ENCODE data around the gene RHOV.

RHOV gene

DNA sequence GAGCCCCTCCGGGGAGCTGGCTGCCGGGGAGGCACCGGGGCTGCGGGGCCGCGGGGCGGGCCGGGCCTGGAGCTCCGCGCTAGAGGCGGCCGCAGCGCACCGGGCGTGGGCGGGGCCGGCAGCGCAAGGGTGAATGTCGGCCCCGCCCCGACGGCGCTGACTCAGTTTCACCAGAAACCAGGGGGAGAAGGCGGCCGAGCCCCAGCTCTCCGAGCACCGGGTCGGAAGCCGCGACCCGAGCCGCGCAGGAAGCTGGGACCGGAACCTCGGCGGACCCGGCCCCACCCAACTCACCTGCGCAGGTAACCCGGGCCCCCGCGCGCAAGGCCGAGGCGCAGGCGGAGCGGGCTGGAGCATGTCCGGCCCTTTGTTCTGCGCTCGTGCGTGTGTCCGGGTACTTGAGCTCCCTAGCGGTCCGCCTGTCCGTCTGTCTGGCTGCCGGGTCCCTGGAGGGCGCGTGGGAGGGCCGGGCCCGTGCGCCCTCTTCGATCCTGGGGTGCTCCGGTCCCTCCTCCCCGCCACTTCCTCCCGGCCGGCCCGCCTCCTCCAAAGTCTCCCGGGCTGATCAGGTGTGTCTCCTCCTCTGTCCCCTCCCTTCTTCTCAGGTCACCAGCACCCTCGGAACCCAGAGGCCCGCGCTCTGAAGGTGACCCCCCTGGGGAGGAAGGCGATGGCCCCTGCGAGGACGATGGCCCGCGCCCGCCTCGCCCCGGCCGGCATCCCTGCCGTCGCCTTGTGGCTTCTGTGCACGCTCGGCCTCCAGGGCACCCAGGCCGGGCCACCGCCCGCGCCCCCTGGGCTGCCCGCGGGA, 29.9 kb downstream of the RHOV start, which contains the start of gene SPINT1:
Gene SPINT1, plus strand, starts transcription at position 164 of the 811 bp plus-strand sequence. Its CDS starts 507 bp downstream, at position 671.
- DNase-seq, result peak; percentile 19

DNA sequence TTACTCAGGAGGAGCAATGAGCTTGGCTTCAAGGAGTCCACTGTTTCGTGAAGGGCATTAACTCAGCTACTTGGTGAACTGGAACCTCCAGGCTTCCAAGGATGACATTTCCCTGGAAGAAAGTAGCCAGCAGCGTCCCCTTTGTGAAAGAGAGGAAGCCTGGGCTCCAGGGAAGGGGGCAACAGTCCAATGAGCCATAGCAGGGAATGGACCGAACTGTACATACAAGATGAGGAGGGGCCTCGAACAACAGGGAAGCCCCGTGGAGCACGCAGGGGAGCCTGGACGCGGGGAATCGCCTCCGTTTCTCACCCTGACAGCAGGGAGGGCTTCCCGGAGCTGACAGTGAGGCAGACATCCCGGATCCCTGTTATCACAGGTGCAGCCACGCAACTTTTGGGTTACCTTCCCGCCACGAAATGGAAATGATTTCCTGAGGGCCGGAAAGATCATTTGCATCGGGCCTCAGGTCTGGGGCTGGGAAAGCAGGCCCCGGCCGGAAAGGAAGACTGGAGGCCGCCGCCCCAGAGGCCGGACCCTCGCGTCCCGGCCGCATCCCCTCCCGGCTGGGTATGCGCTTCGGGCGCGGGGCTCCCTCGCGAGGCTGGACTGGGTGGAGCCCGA, 30.7 kb downstream of the RHOV start:
- DNase-seq, result no peak

DNA sequence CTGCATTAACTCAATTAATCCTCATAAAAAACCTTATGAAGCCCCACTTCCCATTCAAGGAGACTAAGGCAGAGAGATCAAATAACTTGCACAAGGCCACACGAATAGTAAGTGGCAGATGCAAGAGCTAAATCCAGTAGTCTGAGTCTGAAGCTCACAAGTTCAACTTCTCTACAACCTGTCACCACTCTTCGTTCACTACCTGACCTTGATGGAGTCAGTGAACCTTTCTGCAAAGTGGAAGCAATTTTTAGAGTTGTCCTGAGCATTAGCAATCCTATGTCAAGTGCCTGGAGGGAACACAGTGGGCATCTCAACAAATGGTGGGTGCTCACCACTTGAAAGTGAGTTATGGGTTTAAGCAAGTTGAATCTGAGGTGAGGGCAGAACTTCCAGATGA, 32.3 kb downstream of the RHOV start:
- DNase-seq, result no peak

DNA sequence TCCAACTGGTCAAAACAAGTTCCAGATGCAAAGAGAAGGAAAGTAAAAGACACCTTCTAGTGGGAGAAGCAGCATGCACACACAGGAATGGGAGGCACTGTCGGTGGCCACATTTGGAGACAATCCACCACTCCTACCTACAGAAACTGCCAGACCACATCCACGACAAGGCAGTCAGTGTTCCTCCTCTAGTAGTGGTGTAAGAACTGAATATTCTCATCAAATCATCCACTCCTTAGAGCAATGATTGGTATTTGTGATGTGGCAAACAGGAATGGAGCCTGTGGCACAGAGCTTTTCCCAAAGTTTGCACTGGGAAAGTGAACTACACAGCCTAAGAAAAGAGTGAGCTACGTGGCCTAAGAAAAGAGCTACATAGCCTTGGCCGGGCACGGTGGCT, 35.3 kb downstream of the RHOV start:
- DNase-seq, result no peak

DNA sequence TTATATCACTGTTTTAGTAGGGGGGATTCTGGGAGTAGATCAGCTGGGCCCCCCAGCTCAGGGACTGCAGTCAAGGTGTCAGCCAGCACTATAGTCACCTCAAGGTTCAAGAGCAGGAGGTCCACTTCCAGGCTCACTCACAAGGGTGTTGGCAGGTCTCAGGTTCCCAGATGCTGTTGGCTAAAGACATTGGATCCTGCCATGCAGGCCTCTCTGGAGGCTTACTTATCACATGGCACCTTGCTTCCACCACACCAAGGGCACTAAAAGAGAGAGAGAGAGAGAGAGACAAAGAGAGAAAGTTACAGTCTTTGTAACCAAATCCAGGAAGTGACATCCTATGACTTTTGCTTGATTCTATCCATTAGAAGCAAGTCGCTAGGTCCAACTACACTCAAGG, 38.0 kb downstream of the RHOV start:
- DNase-seq, result no peak

DNA sequence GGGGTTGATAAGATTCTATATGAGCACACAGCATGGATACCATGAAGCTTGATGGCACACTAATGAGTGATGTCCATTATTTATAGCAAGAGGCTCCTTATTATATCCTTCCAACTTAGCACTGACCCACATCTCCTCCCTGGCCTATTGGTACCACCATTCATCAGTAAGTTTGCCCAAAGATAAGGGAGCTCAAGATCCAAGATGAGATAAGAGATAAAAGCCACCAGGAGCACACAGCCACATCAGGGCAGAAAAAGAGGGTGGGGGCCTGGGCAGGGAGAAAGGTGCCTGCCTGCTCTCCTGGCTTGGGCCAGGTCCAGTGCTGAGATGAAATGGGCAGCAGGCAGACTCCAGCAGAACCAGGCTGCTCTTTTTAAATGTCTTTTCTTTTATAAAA, 41.1 kb downstream of the RHOV start:
- DNase-seq, result no peak

DNA sequence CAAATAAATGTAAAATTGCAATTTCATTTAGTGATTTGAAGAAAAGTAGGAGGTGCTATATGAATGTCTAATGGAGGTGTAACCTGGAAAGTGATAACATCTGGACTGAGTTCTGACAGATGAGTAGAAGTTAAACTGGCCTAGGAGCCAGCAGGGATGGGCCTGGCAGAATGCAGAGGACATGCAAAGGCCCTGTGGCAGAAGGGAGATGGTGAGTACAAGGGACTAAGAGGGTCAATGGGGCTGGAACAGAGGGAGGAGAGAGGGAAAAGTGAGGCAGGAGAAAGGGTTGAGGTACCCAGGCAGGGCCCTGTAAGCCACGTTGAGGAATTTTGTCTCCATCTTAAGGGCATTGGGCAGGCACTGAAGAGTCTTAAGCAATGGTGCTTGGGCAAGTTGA, 42.2 kb downstream of the RHOV start:
- DNase-seq, result no peak

DNA sequence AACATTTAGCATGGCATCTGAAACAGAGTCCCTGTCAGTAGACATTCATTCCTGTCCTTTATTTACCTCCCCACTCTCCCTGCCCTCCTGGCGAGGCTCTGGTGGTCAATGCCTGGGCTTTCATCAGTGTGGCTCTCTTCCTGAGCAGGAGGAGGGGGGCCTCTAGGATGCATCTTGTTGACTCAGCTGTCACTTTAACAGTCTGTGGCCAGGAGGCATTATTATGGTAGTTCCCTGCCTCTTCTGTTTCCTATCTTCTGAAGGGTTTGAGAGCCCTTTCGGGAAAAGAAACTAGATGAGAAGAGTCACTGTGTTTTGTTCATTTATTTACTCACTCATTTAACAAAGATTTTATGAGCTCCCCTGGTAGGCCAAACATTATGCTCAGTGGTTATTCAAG, 43.1 kb downstream of the RHOV start:
- peak; percentile 90 for DNase-seq

DNA sequence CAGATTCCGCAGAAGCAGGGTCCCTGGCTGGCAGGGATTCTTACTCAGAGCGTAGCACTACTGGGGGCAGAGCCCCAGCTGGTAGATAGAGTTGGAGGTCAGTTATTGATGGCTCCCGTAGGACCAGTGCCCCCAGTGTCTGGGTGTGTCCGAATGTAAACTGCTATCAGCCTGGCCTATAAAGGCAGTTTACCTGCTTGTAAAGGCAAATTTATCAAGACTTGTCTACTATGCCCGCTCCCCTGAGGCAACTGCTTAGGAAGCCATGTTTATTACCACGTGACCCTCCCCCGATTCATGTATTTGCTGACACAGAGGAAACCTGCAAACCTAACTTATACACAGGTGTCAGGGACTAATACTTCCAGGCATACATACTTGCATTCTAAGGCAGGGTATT, 44.9 kb downstream of the RHOV start:
- no peak for DNase-seq

DNA sequence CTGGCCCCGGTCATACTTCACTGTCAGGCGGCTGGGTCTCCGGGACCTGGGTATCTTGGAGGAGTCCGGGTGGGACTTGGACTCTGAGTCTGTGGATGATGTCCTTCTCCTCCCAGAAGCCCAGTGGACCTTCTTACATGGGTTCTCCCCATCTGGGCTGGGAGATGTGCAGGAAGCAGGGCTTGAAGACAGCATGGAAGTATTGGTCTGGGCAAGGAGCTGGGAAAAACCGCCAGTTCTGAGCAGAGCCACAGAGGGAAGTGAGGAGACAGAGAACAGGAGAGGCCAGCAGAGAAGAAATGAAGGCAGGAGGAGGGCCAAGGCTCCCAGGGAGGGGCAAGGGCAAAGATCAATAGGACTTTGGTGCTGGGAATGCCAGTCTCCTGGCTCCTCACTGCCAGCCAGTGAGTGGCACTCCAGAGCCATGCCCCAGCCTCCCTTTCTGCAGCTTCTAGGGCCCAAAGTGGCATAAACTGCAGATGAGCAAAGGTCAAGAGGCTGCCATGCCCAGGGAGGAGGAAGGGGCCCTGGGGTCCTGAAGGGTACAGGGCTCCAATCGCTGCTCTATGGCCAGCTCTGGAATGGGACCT, 45.5 kb downstream of the RHOV start, which contains the start of gene PPP1R14D:
Gene PPP1R14D, minus strand, starts transcription at position 262 of the 590 bp plus-strand sequence. Its CDS starts 67 bp downstream, at position 195.
- no peak for DNase-seq

DNA sequence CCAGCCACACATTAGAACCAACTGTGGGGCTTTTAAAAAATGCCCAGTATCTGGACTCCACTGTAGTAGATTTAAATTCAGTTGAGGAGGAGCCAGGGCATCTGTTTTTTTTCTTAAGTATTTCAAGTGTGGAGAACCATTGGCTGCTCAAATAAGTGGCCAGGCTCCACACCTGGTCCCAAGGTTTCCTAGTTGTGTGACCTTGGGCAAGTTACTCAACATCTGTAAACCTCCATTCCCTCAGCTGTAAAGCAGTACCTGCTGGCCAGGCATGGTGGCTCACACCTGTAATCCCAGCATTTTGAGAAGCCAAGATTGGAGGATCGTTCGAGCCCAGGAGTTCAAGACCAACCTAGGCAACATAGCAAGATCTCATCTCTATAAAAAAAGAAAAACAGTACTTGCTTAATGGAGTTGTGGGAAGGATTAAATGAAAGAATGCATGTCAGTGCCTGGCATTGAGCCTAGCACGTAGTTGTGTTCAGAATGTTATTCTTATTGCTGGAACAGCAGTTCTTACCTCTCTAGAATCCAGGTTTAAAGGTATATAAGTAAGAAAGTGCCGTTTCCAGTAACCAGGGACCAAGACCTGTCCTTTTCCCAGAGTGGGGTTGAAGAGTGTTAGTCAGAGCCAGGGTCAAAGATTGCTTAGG, 47.5 kb downstream of the RHOV start:
- DNase-seq, result no peak

DNA sequence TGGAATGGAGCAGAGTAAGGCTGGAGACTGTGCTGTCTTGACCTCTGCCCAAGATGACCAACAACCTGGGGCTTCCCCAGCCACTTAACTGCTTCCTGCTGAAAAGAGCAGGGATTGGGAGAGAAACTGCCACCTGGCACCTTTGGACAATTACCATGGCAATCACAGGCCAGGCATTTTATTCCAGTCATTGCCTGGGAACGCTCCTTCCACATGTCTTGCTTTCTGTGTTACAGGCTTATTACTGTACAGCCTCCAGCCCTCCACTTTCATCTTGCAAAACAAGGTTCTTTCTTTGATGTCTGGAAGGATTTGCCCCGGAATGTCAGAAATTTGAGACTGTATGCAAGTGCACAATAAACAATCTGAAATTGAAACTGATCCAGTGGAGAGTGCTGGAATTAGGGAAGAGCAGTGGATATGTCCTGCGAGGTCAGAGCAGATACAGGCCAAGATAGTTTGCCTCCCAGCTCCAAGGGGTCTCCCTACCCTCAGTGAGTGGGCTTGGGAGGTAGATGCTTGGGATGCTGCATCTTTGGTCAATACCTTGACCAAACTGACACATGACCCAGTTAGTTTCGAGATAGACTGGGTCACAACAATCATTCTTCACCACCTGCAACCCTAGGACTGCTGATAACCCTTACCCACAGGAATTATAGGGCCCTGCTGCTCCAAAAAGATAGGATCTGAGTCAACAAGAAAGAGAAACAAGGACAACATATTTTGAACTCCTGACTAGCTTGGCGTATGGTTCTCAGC, 48.2 kb downstream of the RHOV start:
- DNase-seq, result no peak

DNA sequence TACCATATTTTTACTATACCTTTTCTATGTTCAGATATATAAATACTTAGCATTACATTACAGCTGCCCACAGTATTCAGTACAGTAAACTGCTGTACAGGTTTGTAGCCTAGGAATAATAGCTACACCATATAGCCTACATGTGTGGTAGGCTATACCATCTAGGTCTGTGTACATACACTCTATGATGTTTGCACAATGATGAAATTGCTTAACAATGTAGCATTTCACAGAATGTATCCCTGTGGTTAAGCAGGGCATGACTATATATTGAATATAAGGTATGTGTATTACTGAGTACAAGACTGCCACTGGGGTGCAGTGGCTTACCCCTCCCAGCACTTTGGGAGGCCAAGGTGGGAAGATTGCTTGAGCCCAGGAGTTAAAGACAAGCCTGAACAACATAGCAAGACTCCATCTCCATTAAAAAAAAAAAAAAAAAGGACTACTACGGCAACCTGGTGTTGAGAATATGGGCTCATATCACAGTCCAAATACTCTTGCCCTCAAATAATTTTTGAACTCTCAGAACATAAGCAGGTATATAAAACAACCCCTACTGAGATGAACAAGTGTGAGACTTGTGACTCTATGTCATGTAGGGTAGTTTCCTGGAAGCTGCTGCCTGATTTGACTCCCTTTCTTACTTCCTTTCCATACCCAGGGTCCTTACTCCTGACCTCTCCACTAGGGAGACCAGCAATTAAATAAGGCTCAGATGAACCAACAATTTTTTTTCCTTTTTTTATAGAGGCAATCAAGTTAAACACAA, 50.3 kb downstream of the RHOV start:
- peak; percentile 2 for DNase-seq

Data from NCI-H748 treated with DMSO at 0.1 percent for 48 hours (cell line).